Measurements from ENCODE around the gene AKR1C1. TPM values are rescaled to one million over a fixed set of nuclear protein-coding genes. Genes with fewer than 3 reads are reported as not detected.

Gene AKR1C1
- polyA plus RNA-seq, 3 donors: 11.1 to 20.4 (median 11.4) TPM

Other genes with a start within 250 kb of the AKR1C1 start
- gene AKR1E2, start 137.2 kb upstream of the AKR1C1 start, polyA plus RNA-seq (ENCODE audit: insufficient read length in 3 of 3): 1 to 10 TPM; 5.3 to 8.5 (median 6.5) TPM
- gene AKR1C2, start 40.4 kb downstream of the AKR1C1 start, polyA plus RNA-seq (ENCODE audit: insufficient read length in 3 of 3): 10 to 100 TPM in 1 of 3 donors, 1 to 10 TPM in 2; 4.7 to 10.3 (median 7.5) TPM
- gene AKR1C3, start 131.0 kb downstream of the AKR1C1 start, polyA plus RNA-seq (ENCODE audit: insufficient read length in 3 of 3): 10 to 100 TPM; 46.6 to 63.1 (median 57.4) TPM
- gene AKR1C8, start 221.7 kb downstream of the AKR1C1 start, polyA plus RNA-seq (ENCODE audit: insufficient read length in 3 of 3): under 1 TPM; 0.09 to 0.64 (median 0.36) TPM
- under 1 TPM in 1 of 3 donors, not detected in 2; 0.10 TPM for gene AKR1C4, start 233.4 kb downstream of the AKR1C1 start, polyA plus RNA-seq (ENCODE audit: insufficient read length in 3 of 3)

All from renal cortex interstitium (tissue), 3 donors.